Neural progenitor cell (in vitro differentiated cells): ENCODE data around the gene SIGLEC15. TPM values are rescaled to one million over a fixed set of nuclear protein-coding genes. Genes with fewer than 3 reads are reported as not detected.

Experiments used
- DNase-seq: peaks from one replicate; pipeline ENCODE4 v3.0.0-alpha.2; 2016; ENCODE audit warnings: low spot score
- H2AFZ ChIP-seq: fragments of 200-600 bp; sonication (generic); replicated peaks from 2 replicates; pipeline ENCODE4 v1.6.1; 2016; ENCODE audit warnings: antibody characterized with exemption
- H3F3A ChIP-seq: fragments of 200-600 bp; sonication (generic); 2 replicates; pipeline ENCODE4 v1.6.1; 2016; ENCODE audit warnings: antibody characterized with exemption, low read depth
- H3K27ac ChIP-seq: fragments of 200-600 bp; sonication (generic); 2 replicates; pipeline ENCODE4 v1.5.1; 2016; ENCODE audit warnings: mild to moderate bottlenecking
- H3K27me3 ChIP-seq: fragments of 200-600 bp; sonication (generic); 2 replicates; pipeline ENCODE4 v1.6.1; 2016; ENCODE audit warnings: mild to moderate bottlenecking, moderate library complexity
- H3K36me3 ChIP-seq: fragments of 200-600 bp; sonication (generic); 2 replicates; pipeline ENCODE4 v1.5.1; 2016
- H3K4me1 ChIP-seq: fragments of 200-600 bp; sonication (generic); 2 replicates; pipeline ENCODE4 v1.6.1; 2016; ENCODE audit warnings: mixed run types
- H3K4me2 ChIP-seq: fragments of 200-600 bp; sonication (generic); 2 replicates; pipeline ENCODE4 v1.6.1; 2016
- H3K4me3 ChIP-seq: fragments of 200-600 bp; sonication (generic); 2 replicates; pipeline ENCODE4 v1.5.1; 2016
- H3K79me2 ChIP-seq: fragments of 200-600 bp; sonication (generic); 2 replicates; pipeline ENCODE4 v1.6.1; 2016; ENCODE audit warnings: low read depth
- H3K9ac ChIP-seq: fragments of 200-600 bp; sonication (generic); 2 replicates; pipeline ENCODE4 v1.6.1; 2016
- H3K9me3 ChIP-seq: fragments of 200-600 bp; sonication (generic); 2 replicates; pipeline ENCODE4 v1.5.1; 2016; ENCODE audit warnings: low read depth
- H4K20me1 ChIP-seq: fragments of 200-600 bp; sonication (generic); 2 replicates; pipeline ENCODE4 v1.6.1; 2016; ENCODE audit warnings: low read depth
- H3K27ac Mint-ChIP-seq: 3 replicates; pipeline ENCODE4 v1.8.0; 2021; ENCODE audit warnings: mixed read lengths
- H3K27me3 Mint-ChIP-seq: 2 replicates; pipeline ENCODE4 v1.8.0; 2022; ENCODE audit warnings: low read depth, mild to moderate bottlenecking, inconsistent platforms, moderate library complexity, mixed read lengths; ENCODE audit not compliant: insufficient read depth
- H3K36me3 Mint-ChIP-seq: 3 replicates; pipeline ENCODE4 v1.8.0; 2021; ENCODE audit warnings: mixed read lengths
- H3K4me1 Mint-ChIP-seq: 3 replicates; pipeline ENCODE4 v1.8.0; 2021; ENCODE audit warnings: mixed read lengths
- H3K4me3 Mint-ChIP-seq: 3 replicates; pipeline ENCODE4 v1.8.0; 2021; ENCODE audit warnings: mild to moderate bottlenecking, moderate library complexity, mixed read lengths
- H3K9me3 Mint-ChIP-seq: 3 replicates; pipeline ENCODE4 v1.8.0; 2020; ENCODE audit warnings: mixed read lengths
- CTCF ChIP-seq: fragments of 200-600 bp; sonication (generic); IDR thresholded peaks from 2 replicates; pipeline ENCODE4 v1.5.1; 2017; ENCODE audit warnings: antibody characterized with exemption, mild to moderate bottlenecking
- EZH2 ChIP-seq: fragments of 200-600 bp; sonication (generic); IDR thresholded peaks from 2 replicates; pipeline ENCODE4 v1.6.1; 2017; ENCODE audit warnings: antibody characterized with exemption, mild to moderate bottlenecking, moderate library complexity
- EZH2phosphoT487 ChIP-seq: fragments of 200-600 bp; sonication (generic); IDR thresholded peaks from 2 replicates; pipeline ENCODE4 v1.6.1; 2017; ENCODE audit warnings: antibody characterized with exemption
- total RNA-seq: library from RNA; depleted of rRNA; stranded (reverse); fragments of >200 nt; gene quantifications from 2 replicates; pipeline ENCODE4 v1.2.3, GENCODE V29; 2015; ENCODE audit warnings: low replicate concordance

Gene SIGLEC15
- total RNA-seq, 1 donor from 2014 or later: not detected

- Histone ChIP-seq H3K27ac (no peak overlapping the region), H3K9me3 (no peaks in the 10 kb centered on the region), H4K20me1 (no peaks in the 10 kb centered on the region), H3K4me2 (no peak overlapping the region), H2AFZ (no peak overlapping the region), H3K79me2 (no peaks in the 10 kb centered on the region), H3F3A (no peaks in the 10 kb centered on the region), H3K4me1 (peaks cover 7% of the 10 kb centered on the region), H3K4me3 (no peak overlapping the region), H3K27me3 (no peaks in the 10 kb centered on the region), H3K9ac (no peak overlapping the region), H3K36me3 (no peaks in the 10 kb centered on the region)
- no peak for TF ChIP-seq EZH2phosphoT487
- TF ChIP-seq EZH2: no peak
- TF ChIP-seq CTCF: no peak
- Mint-ChIP-seq H3K4me1 (peaks cover 3% of the 10 kb centered on the region), H3K9me3 (no peaks in the 10 kb centered on the region), H3K27me3 (peaks cover 4% of the 10 kb centered on the region), H3K27ac (no peak overlapping the region), H3K4me3 (no peak overlapping the region), H3K36me3 (peaks cover 35% of the 10 kb centered on the region)
- no peak for DNase-seq
Measured at GRCh38 chr18:45852631-45853030, 27.2 kb downstream of the SIGLEC15 start.

GRCh38 chr18:45854036-45854586 lies 28.6 kb downstream of the SIGLEC15 start:
- no peak for DNase-seq
- no peaks in the 10 kb centered on the region for H4K20me1 ChIP-seq
- peaks cover 7% of the 10 kb centered on the region for H3K4me1 ChIP-seq
- no peaks in the 10 kb centered on the region for H3K9me3 Mint-ChIP-seq
- H3K27ac Mint-ChIP-seq: no peak overlapping the region
- H3K9ac ChIP-seq: no peak overlapping the region
- no peaks in the 10 kb centered on the region for H3K27me3 ChIP-seq
- no peak overlapping the region for H3K4me2 ChIP-seq
- H3K79me2 ChIP-seq: no peaks in the 10 kb centered on the region
- H3K36me3 ChIP-seq: no peaks in the 10 kb centered on the region
- no peak overlapping the region for H2AFZ ChIP-seq
- H3K4me3 Mint-ChIP-seq: no peak overlapping the region
- peaks cover 38% of the 10 kb centered on the region for H3K36me3 Mint-ChIP-seq
- H3K4me1 Mint-ChIP-seq: peaks cover 3% of the 10 kb centered on the region
- H3F3A ChIP-seq: no peaks in the 10 kb centered on the region
- H3K9me3 ChIP-seq: no peaks in the 10 kb centered on the region
- TF ChIP-seq EZH2phosphoT487 (no peak), EZH2 (no peak), CTCF (no peak)
- peaks cover 4% of the 10 kb centered on the region for H3K27me3 Mint-ChIP-seq
- H3K4me3 ChIP-seq: no peak overlapping the region
- no peak overlapping the region for H3K27ac ChIP-seq

- H3K4me2 ChIP-seq: no peak overlapping the region
- H3K36me3 ChIP-seq: no peaks in the 10 kb centered on the region
- H3K9ac ChIP-seq: no peak overlapping the region
- no peaks in the 10 kb centered on the region for H3F3A ChIP-seq
- H3K4me3 ChIP-seq: no peak overlapping the region
- H2AFZ ChIP-seq: no peak overlapping the region
- H4K20me1 ChIP-seq: no peaks in the 10 kb centered on the region
- no peak overlapping the region for H3K27ac ChIP-seq
- no peak for DNase-seq
- no peaks in the 10 kb centered on the region for H3K27me3 ChIP-seq
- no peaks in the 10 kb centered on the region for H3K9me3 Mint-ChIP-seq
- H3K36me3 Mint-ChIP-seq: peaks cover 42% of the 10 kb centered on the region
- peaks cover 3% of the 10 kb centered on the region for H3K4me1 Mint-ChIP-seq
- H3K4me3 Mint-ChIP-seq: no peak overlapping the region
- H3K79me2 ChIP-seq: no peaks in the 10 kb centered on the region
- H3K27me3 Mint-ChIP-seq: peaks cover 4% of the 10 kb centered on the region
- no peaks in the 10 kb centered on the region for H3K9me3 ChIP-seq
- TF ChIP-seq CTCF: no peak
- no peak for TF ChIP-seq EZH2
- TF ChIP-seq EZH2phosphoT487: no peak
- H3K27ac Mint-ChIP-seq: no peak overlapping the region
- H3K4me1 ChIP-seq: peaks cover 7% of the 10 kb centered on the region
Measured at GRCh38 chr18:45856531-45856930, 31.1 kb downstream of the SIGLEC15 start.
